Heart right ventricle (tissue), 16 donors: ENCODE results near the gene ANKIB1. TPM values are rescaled to one million over a fixed set of nuclear protein-coding genes. Genes with fewer than 3 reads are reported as not detected.

Experiments used
- ATAC-seq, 8 donors: fragments of 200-7000 bp; cut with Tn5 transposase; one replicate each; pipeline ENCODE4 v1.9.1; 2020; ENCODE audit warnings: mild to moderate bottlenecking in 8 of 8, moderate library complexity in 8 of 8, moderate number of reproducible peaks in 1 of 8
- DNase-seq, 2 donors: peaks; one replicate each; pipeline ENCODE4 v3.0.0-alpha.2; 2020
- H3K27ac ChIP-seq, 10 donors: fragments of 200-600 bp; sonication (generic) in 2 of 10; one replicate each; pipeline versions ENCODE4 v1.5.0 to v1.8.0; 2020 to 2022; ENCODE audit warnings: mild to moderate bottlenecking in 3 of 10
- H3K27me3 ChIP-seq, 7 donors: fragments of 200-600 bp; one replicate each; pipeline ENCODE4 v1.8.0; 2021 to 2022; ENCODE audit warnings: mild to moderate bottlenecking in 2 of 7
- H3K36me3 ChIP-seq, 9 donors: fragments of 200-600 bp; sonication (generic) in 1 of 9; one replicate each; pipeline versions ENCODE4 v1.5.0 to v1.8.0; 2020 to 2022; ENCODE audit warnings: mild to moderate bottlenecking in 2 of 9
- H3K4me1 ChIP-seq, 9 donors: fragments of 200-600 bp; sonication (generic) in 1 of 9; one replicate each; pipeline versions ENCODE4 v1.5.0 to v1.8.0; 2020 to 2022; ENCODE audit warnings: mild to moderate bottlenecking in 4 of 9
- H3K4me3 ChIP-seq, 10 donors: fragments of 200-600 bp; sonication (generic) in 2 of 10; one replicate each; pipeline versions ENCODE4 v1.5.0 to v1.8.0; 2020 to 2022; ENCODE audit warnings: mild to moderate bottlenecking in 7 of 10, moderate library complexity in 2 of 10
- H3K9me3 ChIP-seq, 11 donors: fragments of 200-600 bp in 10 of 11; sonication (generic) in 2 of 11; one replicate each; pipeline versions ENCODE4 v1.5.0 to v1.8.0; 2013 to 2022; ENCODE audit warnings: mild to moderate bottlenecking in 2 of 11, control low read depth in 1 of 11, moderate library complexity in 1 of 11
- WGBS, 2 donors: extraction: QIAGEN DNeasy Blood & Tissue Kit; methylation state at CpG; one replicate each; pipeline ENCODE4 v1.1.7; 2013; ENCODE audit warnings: inconsistent platforms in 1 of 2; 5-methylcytosine and 5-hydroxymethylcytosine counted together
- intact Hi-C, 10 donors: fragments of 100-400 bp; cut with DNase I; formaldehyde crosslinking; loops; one replicate each; pipeline versions ENCODE4 v1.11.1 to v1.14.2; 2022
- long read RNA-seq, 3 donors: library from polyadenylated mRNA; unstranded; transcript quantifications; one replicate each; pipeline ENCODE4 v2.0.0, GENCODE V29; 2020 to 2021
- polyA plus RNA-seq, 2 donors: library from polyadenylated mRNA; stranded (reverse); fragments of 200-250 nt; gene quantifications; one replicate each; pipeline ENCODE4 v1.2.3, GENCODE V29; 2013
- total RNA-seq, 10 donors: library from RNA; stranded (reverse); fragmentation: NEBNext Ultra II Directional in 3 of 10; extraction: Animal tissue kit (Norgen Biotek cat#: 25700) in 3 of 10; gene quantifications; one replicate each; pipeline versions ENCODE4 v1.2.1 to v1.2.4, GENCODE V29; 2021 to 2023
- TF ChIP-seq, protein P1 (sequence below), 9 donors: fragments of 200-600 bp; sonication (generic) in 2 of 9; IDR thresholded peaks; one replicate each; pipeline versions ENCODE4 v1.5.0 to v1.8.0; 2021 to 2022; ENCODE audit warnings: antibody characterized with exemption in 9 of 9, mild to moderate bottlenecking in 5 of 9, moderate library complexity in 1 of 9
- donor health status: Arrhythmogenic right ventricular cardiomyopathy.
- donor health status: ischemic (EF 13 %, LVEDD 7.1; RV severe dilation, severe dysfunction).
- donor health status: healthy with polysubstance abuse.
- donor health status: DM: no; HTN: yes; CAD: no.
- donor health status: DM: no; HTN: no; CAD: no.
- donor health status: ischemic (EF 25% LVEDD 6.9; RV normal size, moderate dysfunction).
- donor health status: ischemic (EF 25% LVEDD 5.7; RV mildly dilated, moderate dysfunction).
- donor health status: healthy.
- donor health status: DM: yes; HTN: yes; CAD: no.
- donor health status: Ischemic cardiomyopathy.
- donor health status: ischemic (EF 35%, LVEDD 5.7; RV mildly dilated, moderate dysfunction).
- donor health status: nonischemic (EF 11% LVEDD 7.7; RV severe dilation, severe dysfunction).
- donor health status: DM: yes; HTN: yes; CAD: no.
- donor health status: PGD.
- donor health status: ischemic (EF 29% LVEDD 5.4; RV normal size, mild dysfunction).
- donor health status: nonischemic (EF 23%, LVEDD 6.1; RV moderate dilation, normal function).

Gene ANKIB1, protein sequence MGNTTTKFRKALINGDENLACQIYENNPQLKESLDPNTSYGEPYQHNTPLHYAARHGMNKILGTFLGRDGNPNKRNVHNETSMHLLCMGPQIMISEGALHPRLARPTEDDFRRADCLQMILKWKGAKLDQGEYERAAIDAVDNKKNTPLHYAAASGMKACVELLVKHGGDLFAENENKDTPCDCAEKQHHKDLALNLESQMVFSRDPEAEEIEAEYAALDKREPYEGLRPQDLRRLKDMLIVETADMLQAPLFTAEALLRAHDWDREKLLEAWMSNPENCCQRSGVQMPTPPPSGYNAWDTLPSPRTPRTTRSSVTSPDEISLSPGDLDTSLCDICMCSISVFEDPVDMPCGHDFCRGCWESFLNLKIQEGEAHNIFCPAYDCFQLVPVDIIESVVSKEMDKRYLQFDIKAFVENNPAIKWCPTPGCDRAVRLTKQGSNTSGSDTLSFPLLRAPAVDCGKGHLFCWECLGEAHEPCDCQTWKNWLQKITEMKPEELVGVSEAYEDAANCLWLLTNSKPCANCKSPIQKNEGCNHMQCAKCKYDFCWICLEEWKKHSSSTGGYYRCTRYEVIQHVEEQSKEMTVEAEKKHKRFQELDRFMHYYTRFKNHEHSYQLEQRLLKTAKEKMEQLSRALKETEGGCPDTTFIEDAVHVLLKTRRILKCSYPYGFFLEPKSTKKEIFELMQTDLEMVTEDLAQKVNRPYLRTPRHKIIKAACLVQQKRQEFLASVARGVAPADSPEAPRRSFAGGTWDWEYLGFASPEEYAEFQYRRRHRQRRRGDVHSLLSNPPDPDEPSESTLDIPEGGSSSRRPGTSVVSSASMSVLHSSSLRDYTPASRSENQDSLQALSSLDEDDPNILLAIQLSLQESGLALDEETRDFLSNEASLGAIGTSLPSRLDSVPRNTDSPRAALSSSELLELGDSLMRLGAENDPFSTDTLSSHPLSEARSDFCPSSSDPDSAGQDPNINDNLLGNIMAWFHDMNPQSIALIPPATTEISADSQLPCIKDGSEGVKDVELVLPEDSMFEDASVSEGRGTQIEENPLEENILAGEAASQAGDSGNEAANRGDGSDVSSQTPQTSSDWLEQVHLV
- total RNA-seq (10 to 100 TPM; 28.7 to 71.0 (median 45.7) TPM), polyA plus RNA-seq (10 to 100 TPM in 1 of 2 donors, 1 to 10 TPM in 1; 5.5 to 11.2 TPM)
- long read RNA-seq, donor 1, full-length matches to known transcripts, result 2 of 6 reads
- long read RNA-seq, donor 1, partial matches to known transcripts, result 1 of 6 reads
- long read RNA-seq, donor 1, other reads (novel, unspliced or antisense), result 3 of 6 reads
- long read RNA-seq, donor 2, full-length matches to known transcripts, result 6 of 17 reads
- long read RNA-seq, donor 2, partial matches to known transcripts, result 5 of 17 reads
- long read RNA-seq, donor 2, other reads (novel, unspliced or antisense), result 6 of 17 reads
- long read RNA-seq, donor 3, full-length matches to known transcripts, result 1 of 14 reads
- long read RNA-seq, donor 3, partial matches to known transcripts, result 8 of 14 reads
- long read RNA-seq, donor 3, other reads (novel, unspliced or antisense), result 5 of 14 reads

DNA sequence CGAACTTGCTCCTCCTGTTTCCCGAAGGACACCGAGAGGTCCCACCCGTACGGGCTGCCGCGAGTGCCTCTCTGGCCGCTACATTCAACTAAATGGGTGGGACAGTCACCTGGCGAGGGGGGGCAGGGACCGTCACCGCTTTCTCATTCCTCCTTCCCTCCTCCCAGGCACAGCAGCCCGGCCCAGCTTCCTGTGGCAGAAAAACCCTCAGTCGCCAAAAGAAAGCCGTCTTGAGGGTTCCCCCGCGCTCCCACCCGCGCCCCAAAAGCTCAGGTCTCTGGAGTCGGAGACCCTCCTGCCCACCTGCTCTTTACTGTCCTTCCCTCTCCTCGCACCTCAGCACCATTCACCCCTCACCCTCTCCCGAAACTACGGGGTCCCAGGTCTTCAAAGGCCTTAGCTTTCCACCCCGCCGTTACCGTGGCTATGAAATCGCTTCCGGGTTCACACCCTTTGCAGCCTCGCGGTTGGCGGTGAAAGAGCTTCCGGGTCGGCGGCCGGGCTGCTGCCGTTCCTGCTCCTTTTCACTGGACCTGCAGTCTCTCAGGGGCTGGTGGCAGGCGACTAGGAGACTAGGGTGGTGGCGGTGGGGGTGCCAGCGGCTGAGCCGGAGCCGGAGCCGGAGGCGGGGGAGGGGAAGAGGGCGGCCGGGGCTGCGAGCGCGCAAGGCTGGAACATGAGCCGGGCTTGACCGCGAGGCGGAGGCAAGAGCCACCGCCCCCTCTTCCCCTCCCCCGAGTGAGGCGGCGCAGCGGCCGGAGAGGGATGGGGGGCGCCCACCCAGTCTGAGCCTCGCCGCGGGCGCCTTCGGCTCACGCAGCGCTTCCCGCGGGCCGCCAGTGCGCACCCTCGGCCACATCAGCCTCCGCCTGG, at the start of gene ANKIB1, which contains the start of gene KRIT1:
ANKIB1 (plus strand) TSS at position 488 of the 873 bp plus-strand sequence. CDS start 49,005 bp downstream, outside the sequence.
KRIT1 (minus strand) TSS at position 428 of the 873 bp plus-strand sequence. CDS start 3,779 bp downstream, outside the sequence.
- TF ChIP-seq, protein P1, sequence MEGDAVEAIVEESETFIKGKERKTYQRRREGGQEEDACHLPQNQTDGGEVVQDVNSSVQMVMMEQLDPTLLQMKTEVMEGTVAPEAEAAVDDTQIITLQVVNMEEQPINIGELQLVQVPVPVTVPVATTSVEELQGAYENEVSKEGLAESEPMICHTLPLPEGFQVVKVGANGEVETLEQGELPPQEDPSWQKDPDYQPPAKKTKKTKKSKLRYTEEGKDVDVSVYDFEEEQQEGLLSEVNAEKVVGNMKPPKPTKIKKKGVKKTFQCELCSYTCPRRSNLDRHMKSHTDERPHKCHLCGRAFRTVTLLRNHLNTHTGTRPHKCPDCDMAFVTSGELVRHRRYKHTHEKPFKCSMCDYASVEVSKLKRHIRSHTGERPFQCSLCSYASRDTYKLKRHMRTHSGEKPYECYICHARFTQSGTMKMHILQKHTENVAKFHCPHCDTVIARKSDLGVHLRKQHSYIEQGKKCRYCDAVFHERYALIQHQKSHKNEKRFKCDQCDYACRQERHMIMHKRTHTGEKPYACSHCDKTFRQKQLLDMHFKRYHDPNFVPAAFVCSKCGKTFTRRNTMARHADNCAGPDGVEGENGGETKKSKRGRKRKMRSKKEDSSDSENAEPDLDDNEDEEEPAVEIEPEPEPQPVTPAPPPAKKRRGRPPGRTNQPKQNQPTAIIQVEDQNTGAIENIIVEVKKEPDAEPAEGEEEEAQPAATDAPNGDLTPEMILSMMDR (IDR thresholded peaks at IDR 0.05), result peak in 6 of 9 donors; percentile 11 to 54 (median 36)
- ATAC-seq, result peak; percentile 95 to 97 (median 95)

DNA sequence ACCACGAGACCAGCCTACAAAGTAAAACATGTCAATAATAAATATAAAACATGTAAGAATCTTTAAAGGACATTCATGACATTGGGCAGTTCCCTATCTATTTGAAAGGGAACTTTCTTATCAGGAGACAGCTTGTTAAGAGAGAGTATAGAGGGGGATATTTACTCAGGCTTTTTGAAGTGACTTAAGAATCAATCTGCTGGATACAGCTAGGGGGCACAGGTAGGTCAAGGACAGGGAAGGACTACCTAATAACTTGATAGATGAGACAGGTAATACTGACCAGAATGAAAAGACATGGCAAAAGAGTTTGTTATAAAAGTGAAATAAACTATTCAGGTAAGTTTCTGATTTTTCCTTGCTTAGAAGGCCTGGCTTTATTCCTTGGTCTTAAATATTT, 45.0 kb upstream of the ANKIB1 start:
- DNase-seq (no peak), ATAC-seq (no peak)
- H3K9me3 ChIP-seq, result peaks cover 0 to under 1% (median 0%) of the 10 kb centered on the region in 11 donors
- intact Hi-C loops, result loop anchor here in 1 of 10 donors (10.0 kb wide), 1 partner anchor 86 kb away; no protein-coding TSS in a partner anchor
- no peaks in the 10 kb centered on the region for H3K4me1 ChIP-seq
- H3K36me3 ChIP-seq, result peaks cover 0 to 99% (median 33%) of the 10 kb centered on the region in 9 donors
- TF ChIP-seq, protein P1 (IDR thresholded peaks at IDR 0.05), result no peak
- H3K4me3 ChIP-seq, result no peak overlapping the region
- no peak overlapping the region for H3K27ac ChIP-seq
- 91 to 98% methylated on average over 1 of the region's 1 CpG for WGBS, 2 donors
- no peaks in the 10 kb centered on the region for H3K27me3 ChIP-seq

More for the DNA sequence above, at the start of gene ANKIB1, which contains the start of gene KRIT1:
- peak; percentile 87 to 91 for DNase-seq
- peak within 1 kb of the TSS; percentile 66 to 91 (median 84) for H3K4me3 ChIP-seq
- 1% methylated on average over 59 to 64 of the region's 71 CpGs for WGBS, 2 donors
- peaks cover 0 to 21% (median 2%) of the 10 kb centered on the region in 9 donors for H3K36me3 ChIP-seq
- intact Hi-C loops, result loop anchor here in 6 of 10 donors (2.0 to 10.0 kb wide), 5 partner anchors 129 to 202 kb away; partner anchors contain the start of gene GATAD1 (in 6 of the 6)
- H3K27ac ChIP-seq, result peak within 1 kb of the TSS; percentile 55 to 96 (median 89)
- peaks cover 2 to 43% (median 36%) of the 10 kb centered on the region in 9 donors for H3K4me1 ChIP-seq
- H3K9me3 ChIP-seq, result no peaks in the 10 kb centered on the region
- H3K27me3 ChIP-seq, result no peaks in the 10 kb centered on the region

DNA sequence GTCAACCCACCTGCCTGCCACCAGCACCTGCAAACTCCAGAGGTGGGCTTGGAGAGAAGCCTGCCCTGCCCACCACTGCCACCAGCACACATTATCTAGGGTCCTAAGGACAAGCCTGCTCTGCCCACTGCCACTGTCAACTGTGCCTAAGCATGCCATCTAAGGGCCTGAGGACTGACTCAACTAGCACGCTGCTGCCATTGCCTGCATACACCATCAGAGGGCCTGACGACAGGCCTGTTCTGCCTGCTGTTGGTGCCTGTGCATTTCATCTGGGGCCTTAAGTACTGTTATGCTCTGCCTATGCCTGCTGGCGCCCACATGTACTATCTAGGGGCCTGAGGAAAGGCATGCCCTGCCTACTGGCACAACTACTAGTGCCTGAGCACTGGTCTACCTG, 39.8 kb upstream of the ANKIB1 start:
- peaks cover 0 to 100% (median 62%) of the 10 kb centered on the region in 9 donors for H3K36me3 ChIP-seq
- H3K4me1 ChIP-seq, result no peaks in the 10 kb centered on the region
- H3K4me3 ChIP-seq, result no peak overlapping the region
- no peak for DNase-seq
- H3K27ac ChIP-seq, result no peak overlapping the region
- TF ChIP-seq, protein P1 (IDR thresholded peaks at IDR 0.05), result no peak
- no peaks in the 10 kb centered on the region for H3K27me3 ChIP-seq
- 98 to 100% methylated on average over 3 of the region's 3 CpGs for WGBS, 2 donors
- intact Hi-C loops, result loop anchor here in 1 of 10 donors (10.0 kb wide), 1 partner anchor 91 kb away; no protein-coding TSS in a partner anchor
- H3K9me3 ChIP-seq, result peaks cover 0 to 28% (median 11%) of the 10 kb centered on the region in 11 donors
- no peak for ATAC-seq
